Stimulated activated CD4-positive, alpha-beta T cell treated with anti-CD3 and anti-CD28 coated beads, Interleukin-12 subunit alpha, Interleukin-12 subunit beta, amount 100 ng/mL, for 48 hours (primary cell): Measurements from ENCODE around the gene CCDC192.

Experiments used
- DNase-seq, 3 donors: peaks; one replicate each; pipeline ENCODE4 v3.0.0-alpha.2; 2020; ENCODE audit warnings: low read depth in 2 of 3, low spot score in 1 of 3

The CCDC192 gene

DNA sequence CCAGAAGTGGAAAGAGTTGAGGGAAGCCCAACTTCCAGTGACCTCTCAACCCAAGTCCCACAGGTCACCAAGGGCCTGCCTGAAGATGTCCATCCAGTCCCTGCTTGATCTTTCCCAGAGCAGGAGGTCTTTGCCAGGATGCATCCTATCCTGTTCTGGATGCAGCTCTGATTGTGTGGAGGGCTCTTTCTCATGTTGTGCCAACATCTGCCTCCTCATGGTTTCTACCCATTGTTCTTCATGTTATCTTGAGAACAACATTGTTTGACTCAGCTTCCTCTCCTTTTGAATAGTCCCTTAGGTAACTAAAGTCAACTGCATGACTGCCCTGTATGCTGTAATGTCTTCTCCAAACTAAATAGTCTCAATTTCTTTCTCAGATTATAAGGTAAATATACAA, 169.3 kb downstream of the CCDC192 start:
- DNase-seq, result no peak

GRCh38 chr5:127875235-127876021, 172.2 kb downstream of the CCDC192 start:
- DNase-seq, result peak in 2 of 3 donors; percentile 2 to 18

GRCh38 chr5:127876384-127876783, 173.2 kb downstream of the CCDC192 start:
- no peak for DNase-seq

DNA sequence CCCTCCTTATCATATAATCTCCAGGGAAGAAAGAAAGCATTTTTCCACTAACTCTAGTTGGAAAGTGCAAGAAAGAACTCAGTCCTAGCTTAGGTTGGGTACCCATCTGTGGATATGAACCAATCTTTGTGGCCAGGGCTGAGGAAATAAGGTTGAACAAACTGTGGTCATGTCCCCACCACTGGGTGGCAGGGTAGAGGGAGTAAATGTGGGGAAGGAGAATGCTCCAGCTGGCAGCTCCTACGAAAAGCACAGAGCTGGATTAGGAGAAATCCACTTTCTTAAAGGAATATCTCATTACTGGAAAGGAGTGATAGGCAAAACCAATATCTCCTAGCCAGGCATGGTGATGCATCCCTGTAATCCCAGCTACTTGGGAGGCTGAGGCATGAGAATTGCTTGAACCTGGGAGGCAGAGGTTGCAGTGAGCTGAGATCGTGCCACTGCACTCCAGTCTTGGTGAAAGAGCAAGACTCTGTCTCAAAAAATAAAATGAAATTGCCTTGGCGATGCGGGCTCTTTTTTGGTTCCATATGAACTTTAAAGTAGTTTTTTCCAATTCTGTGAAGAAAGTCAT, 175.1 kb downstream of the CCDC192 start:
- DNase-seq, result no peak

GRCh38 chr5:127884416-127884815, 181.2 kb downstream of the CCDC192 start:
- no peak for DNase-seq

GRCh38 chr5:127885176-127885575, 182.0 kb downstream of the CCDC192 start:
- DNase-seq, result no peak

DNA sequence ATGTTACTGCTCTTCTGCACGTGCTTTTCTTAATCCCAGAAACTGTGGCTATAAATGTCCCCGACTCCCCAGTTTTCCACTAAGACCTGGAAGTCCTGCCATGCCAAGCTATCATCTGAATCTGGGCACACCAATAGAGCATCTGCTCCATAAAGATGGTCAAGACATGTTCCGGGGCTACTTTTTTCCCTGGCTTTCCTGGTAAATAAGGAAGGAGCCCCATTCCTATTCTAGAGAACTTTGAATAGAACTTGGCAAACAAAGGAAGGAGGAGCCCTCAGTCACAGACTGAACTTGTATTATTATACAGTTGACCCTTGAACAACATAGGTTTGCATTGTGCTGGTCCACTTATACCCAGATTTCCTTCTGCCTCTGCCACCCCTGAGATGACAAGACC, 182.9 kb downstream of the CCDC192 start:
- DNase-seq, result no peak

DNA sequence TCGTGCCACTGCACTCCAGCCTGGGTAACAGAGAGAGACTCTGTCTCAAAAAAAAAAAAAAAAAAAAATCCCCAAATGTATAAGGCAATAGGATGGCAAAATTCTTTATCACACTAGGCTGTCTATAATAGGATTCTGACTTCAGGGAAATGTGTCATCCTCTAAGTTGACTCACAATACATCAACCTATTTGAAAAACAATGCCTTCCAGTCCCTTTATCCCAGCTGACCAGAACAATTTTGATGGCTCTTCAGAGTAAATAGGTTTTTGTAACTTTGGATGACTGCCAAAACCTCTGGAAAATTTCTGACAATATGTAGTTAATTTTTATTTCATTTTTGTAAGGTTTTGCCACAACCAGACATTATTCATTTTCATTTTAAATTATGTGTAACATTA, 184.1 kb downstream of the CCDC192 start:
- no peak for DNase-seq

DNA sequence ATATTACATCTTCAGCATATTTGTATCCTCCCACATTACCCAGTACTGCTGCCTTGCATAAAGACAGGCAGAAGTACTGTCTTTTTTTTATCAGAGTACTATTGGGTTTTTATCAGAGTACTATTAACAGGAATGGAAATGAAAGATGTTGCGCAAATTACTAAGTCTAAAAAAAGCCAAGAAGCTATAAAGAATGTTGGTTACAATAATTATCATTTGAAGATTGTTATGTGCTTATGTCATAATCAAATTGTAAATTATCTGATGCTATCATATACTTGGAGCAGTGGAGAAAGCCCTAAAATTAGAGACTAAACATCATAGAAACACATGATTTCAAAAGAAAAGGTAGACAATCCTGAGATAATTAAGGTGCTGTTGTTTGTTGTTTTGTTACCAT, 188.8 kb downstream of the CCDC192 start:
- DNase-seq, result no peak

DNA sequence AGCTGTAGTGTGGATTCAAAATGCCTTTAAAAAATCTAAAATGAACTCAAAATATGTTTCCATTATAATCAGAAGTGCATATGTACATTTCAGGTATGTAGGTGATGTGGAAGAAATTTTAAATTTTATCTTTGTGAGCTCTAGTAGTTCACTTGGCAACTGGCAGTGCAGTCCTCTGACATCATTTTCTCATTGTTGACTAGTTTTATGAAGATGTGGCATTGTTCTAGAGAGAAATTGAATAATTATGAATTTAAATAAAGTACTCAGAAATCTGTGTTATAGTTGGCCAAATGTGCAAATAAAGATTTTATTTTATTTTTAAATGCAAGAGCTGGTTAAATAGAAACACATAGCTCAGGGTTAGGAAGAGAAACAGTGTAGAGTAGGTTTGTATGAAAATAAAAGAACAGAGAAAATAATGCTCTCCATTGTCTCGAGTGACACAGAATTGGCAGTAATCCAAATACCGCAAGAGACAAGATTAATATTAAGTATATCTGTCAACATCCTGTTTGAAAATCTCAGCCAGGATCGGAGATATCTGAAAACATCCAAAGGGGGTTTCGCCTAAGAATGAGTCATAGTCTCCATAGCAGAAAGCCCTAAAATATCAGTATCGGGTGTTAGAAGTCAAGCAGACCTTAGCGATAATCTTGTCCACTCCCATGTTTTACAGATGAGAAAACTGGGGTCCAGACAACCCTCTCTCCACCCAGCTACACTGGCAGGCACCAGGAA, 189.4 kb downstream of the CCDC192 start:
- no peak for DNase-seq

DNA sequence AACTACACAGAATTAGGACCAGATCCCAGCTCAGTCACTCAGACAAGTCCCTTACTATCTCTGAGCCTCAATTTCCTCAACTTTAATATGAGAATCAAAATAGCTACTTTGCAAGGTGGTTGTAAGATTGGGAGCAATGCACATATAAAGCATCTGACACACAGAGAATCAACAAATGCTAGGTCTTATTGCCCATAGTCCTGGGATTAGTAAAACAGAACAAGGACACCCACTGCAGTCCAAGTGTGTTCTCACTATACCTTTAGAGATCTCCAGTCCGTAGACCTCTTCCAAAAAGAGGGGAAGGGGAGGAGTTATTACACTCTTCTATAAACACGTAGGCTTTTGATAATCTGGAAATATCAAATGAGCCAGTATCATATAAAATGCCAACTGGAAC, 190.0 kb downstream of the CCDC192 start:
- DNase-seq, result no peak

- DNase-seq, result no peak
Measured at GRCh38 chr5:127894461-127894860, 191.3 kb downstream of the CCDC192 start.

- DNase-seq, result peak in 1 of 3 donors; percentile 15
Measured at GRCh38 chr5:127898551-127899213, 195.5 kb downstream of the CCDC192 start.

DNA sequence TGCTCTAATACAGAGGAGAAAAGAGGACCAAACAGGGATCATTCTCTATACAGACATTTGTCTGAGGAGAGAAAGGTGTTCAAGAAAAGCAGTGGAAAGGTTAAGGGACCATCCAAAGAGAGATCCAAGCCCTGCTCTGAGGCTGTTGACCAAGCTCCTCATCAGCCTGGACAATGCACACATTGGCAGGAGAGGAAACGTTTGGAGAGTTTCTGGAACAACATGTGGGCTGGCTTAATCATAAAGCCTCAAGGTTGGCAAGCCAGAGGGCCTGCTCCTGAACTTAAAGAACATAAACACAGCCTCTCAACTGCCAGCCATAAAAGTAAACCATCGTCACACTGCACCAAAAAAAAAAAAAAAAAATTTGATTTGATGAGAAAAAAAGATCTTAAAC, 196.0 kb downstream of the CCDC192 start:
- DNase-seq, result no peak

DNA sequence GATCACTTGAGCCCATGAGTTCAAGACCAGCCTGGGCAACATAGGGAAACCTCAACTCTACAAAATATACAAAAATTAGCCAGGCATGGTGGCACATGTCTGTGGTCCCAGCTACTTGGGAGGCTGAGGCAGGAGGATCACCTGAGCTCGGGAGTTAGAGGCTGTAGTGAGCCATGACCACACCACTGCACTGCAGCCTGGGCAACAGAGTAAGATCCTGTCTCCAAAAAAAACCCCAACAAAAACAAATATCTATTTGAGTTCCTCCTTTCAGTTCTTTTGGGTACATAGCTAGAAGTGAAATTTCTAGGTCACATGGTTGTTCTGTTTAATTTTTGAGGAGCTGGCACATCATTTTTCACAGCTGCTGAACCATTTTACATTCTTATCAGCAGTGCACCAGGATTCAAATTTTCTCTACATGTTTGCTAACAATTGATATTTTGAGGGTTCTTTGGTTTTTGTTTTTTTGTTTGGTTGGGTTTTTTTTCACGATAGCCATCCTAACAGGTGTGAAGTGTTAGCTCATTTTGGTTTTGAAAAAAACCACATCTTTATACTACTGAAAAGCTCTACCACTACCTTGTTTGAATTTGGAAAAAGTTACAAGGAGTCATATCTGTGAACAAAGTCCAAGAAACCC, 203.5 kb downstream of the CCDC192 start:
- no peak for DNase-seq

- no peak for DNase-seq
Measured at GRCh38 chr5:127907907-127908306, 204.7 kb downstream of the CCDC192 start.

GRCh38 chr5:127909066-127909465, 205.9 kb downstream of the CCDC192 start:
- no peak for DNase-seq

- DNase-seq, result no peak
Measured at GRCh38 chr5:127909821-127910220, 206.6 kb downstream of the CCDC192 start.

- DNase-seq, result no peak
Measured at GRCh38 chr5:127910307-127910956, 207.2 kb downstream of the CCDC192 start.

DNA sequence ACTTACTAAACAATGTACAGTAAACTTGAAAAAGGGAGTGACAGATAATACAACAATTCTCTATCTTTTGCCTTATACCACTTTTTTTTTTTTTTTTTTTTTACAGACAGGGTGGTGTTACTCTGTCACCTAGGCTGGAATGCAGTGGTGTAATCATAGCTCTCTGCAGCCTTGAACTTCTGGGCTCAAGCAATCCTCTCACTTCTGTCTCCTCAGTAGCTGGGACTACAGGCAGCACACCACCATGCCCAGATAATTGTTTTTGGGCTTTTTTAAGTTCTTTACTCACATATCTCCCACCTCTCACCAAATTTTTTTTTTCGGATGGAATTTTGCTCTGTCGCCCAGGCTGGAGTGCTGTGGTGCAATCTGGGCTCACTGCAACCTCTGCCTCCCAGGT, 208.4 kb downstream of the CCDC192 start:
- no peak for DNase-seq

DNA sequence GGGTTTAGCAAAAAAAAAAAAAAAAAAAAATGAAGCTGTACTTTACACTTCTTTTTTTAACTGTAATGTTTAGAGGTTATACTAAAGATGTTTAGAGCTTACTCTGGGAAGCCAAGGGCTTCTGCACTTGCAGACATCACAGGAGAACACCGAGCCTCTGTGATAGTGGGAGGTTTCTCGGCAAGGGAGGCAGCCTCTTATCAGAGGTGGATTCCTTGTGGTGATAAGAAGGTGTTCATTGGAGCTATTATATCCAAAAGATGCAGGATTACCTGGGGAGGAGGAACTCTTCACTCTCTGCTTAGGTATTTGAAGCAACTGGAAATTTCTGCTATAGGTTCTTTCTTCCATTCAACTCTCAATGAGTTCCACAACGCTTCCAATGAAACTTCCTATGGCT, 209.2 kb downstream of the CCDC192 start:
- no peak for DNase-seq
